ENCODE results near the gene TNNT2.

Gene TNNT2

GRCh38 chr1:201395936-201396335 lies 18.5 kb upstream of the TNNT2 start:
- Histone ChIP-seq H2AK5ac (ENCODE audit: low read depth, low read length) (no peak overlapping the region), H3K4me2 (ENCODE audit: insufficient read depth, low read length, poor library complexity, severe bottlenecking) (no peak overlapping the region), H3K9ac (ENCODE audit: low read depth, low read length, poor library complexity) (no peak overlapping the region), H3K36me3 (replicated peaks in 1 of 2; ENCODE audit: control insufficient read depth in 2 of 2, insufficient read depth in 2 of 2, low read length in 2 of 2) (no peaks in the 10 kb centered on the region), H3K4ac (ENCODE audit: low read length) (no peak overlapping the region), H3K4me1 (ENCODE audit: control insufficient read depth in 2 of 2, insufficient read depth in 1 of 2, low read depth in 1 of 2, low read length in 2 of 2) (no peaks in the 10 kb centered on the region), H2BK120ac (ENCODE audit: low read depth, low read length) (peak overlapping the region; percentile 30), H3K9me3 (replicated peaks in 1 of 2; ENCODE audit: control insufficient read depth in 2 of 2, insufficient read depth in 1 of 2, low read depth in 1 of 2, low read length in 2 of 2) (no peaks in the 10 kb centered on the region), H3K23ac (ENCODE audit: low read depth, low read length, poor library complexity) (no peak overlapping the region), H3K14ac (ENCODE audit: low read length) (peak overlapping the region; percentile 9), H4K91ac (ENCODE audit: low read depth, low read length, poor library complexity) (peak overlapping the region; percentile 22), H2BK5ac (ENCODE audit: low read length) (no peak overlapping the region), H3K18ac (ENCODE audit: low read length) (no peak overlapping the region), H2AFZ (ENCODE audit: low read length) (no peak overlapping the region), H3K79me1 (ENCODE audit: low read depth, low read length) (no peaks in the 10 kb centered on the region), H3K4me3 (ENCODE audit: low read length in 2 of 2) (no peak overlapping the region), H4K8ac (ENCODE audit: low read depth, low read length) (no peak overlapping the region), H3K27ac (replicated peaks; ENCODE audit: low read length) (no peak overlapping the region), H2BK12ac (ENCODE audit: low read length) (no peak overlapping the region), H3K27me3 (ENCODE audit: control insufficient read depth in 3 of 3, insufficient read depth in 3 of 3, low read depth in 1 of 3, low read length in 3 of 3) (peaks cover 10 to 85% (median 28%) of the 10 kb centered on the region in 3 experiments), H2BK15ac (ENCODE audit: low read length) (no peak overlapping the region)
- WGBS, 2 donors (ENCODE audit: extremely low coverage in 2 of 2, insufficient read length in 2 of 2, insufficient replicate concordance in 1 of 2) = no CpG with 5 or more reads among the region's 4 CpGs
- DNase-seq (ENCODE audit: low spot score) = no peak

- no peak overlapping the region for H2BK5ac ChIP-seq (ENCODE audit: low read length)
- H2BK12ac ChIP-seq (ENCODE audit: low read length) = no peak overlapping the region
- H3K18ac ChIP-seq (ENCODE audit: low read length) = peak overlapping the region; percentile 9
- no peak overlapping the region for H3K4me2 ChIP-seq (ENCODE audit: insufficient read depth, low read length, poor library complexity, severe bottlenecking)
- no peak overlapping the region for H3K27ac ChIP-seq (replicated peaks; ENCODE audit: low read length)
- no peak overlapping the region for H3K14ac ChIP-seq (ENCODE audit: low read length)
- H2BK120ac ChIP-seq (ENCODE audit: low read depth, low read length) = no peak overlapping the region
- H3K4me3 ChIP-seq (ENCODE audit: low read length in 2 of 2) = no peak overlapping the region
- H3K79me1 ChIP-seq (ENCODE audit: low read depth, low read length) = no peaks in the 10 kb centered on the region
- WGBS, 2 donors (ENCODE audit: extremely low coverage in 2 of 2, insufficient read length in 2 of 2, insufficient replicate concordance in 1 of 2) = no CpG with 5 or more reads among the region's 3 CpGs
- no peak overlapping the region for H2AFZ ChIP-seq (ENCODE audit: low read length)
- no peak overlapping the region for H3K9ac ChIP-seq (ENCODE audit: low read depth, low read length, poor library complexity)
- H4K8ac ChIP-seq (ENCODE audit: low read depth, low read length) = no peak overlapping the region
- no peaks in the 10 kb centered on the region for H3K9me3 ChIP-seq (replicated peaks in 1 of 2; ENCODE audit: control insufficient read depth in 2 of 2, insufficient read depth in 1 of 2, low read depth in 1 of 2, low read length in 2 of 2)
- H3K4ac ChIP-seq (ENCODE audit: low read length) = no peak overlapping the region
- no peak overlapping the region for H3K23ac ChIP-seq (ENCODE audit: low read depth, low read length, poor library complexity)
- H4K91ac ChIP-seq (ENCODE audit: low read depth, low read length, poor library complexity) = no peak overlapping the region
- H3K36me3 ChIP-seq (replicated peaks in 1 of 2; ENCODE audit: control insufficient read depth in 2 of 2, insufficient read depth in 2 of 2, low read length in 2 of 2) = no peaks in the 10 kb centered on the region
- peaks cover 5 to 72% (median 15%) of the 10 kb centered on the region in 3 experiments for H3K27me3 ChIP-seq (ENCODE audit: control insufficient read depth in 3 of 3, insufficient read depth in 3 of 3, low read depth in 1 of 3, low read length in 3 of 3)
- no peak overlapping the region for H2BK15ac ChIP-seq (ENCODE audit: low read length)
- DNase-seq (ENCODE audit: low spot score) = no peak
- no peak overlapping the region for H2AK5ac ChIP-seq (ENCODE audit: low read depth, low read length)
- no peaks in the 10 kb centered on the region for H3K4me1 ChIP-seq (ENCODE audit: control insufficient read depth in 2 of 2, insufficient read depth in 1 of 2, low read depth in 1 of 2, low read length in 2 of 2)
These were observed 17.1 kb upstream of the TNNT2 start for GRCh38 chr1:201394591-201394990.

- Histone ChIP-seq H3K79me1 (ENCODE audit: low read depth, low read length) (no peaks in the 10 kb centered on the region), H3K4ac (ENCODE audit: low read length) (no peak overlapping the region), H4K91ac (ENCODE audit: low read depth, low read length, poor library complexity) (no peak overlapping the region), H3K27ac (replicated peaks; ENCODE audit: low read length) (no peak overlapping the region), H2AK5ac (ENCODE audit: low read depth, low read length) (no peak overlapping the region), H2AFZ (ENCODE audit: low read length) (no peak overlapping the region), H2BK12ac (ENCODE audit: low read length) (no peak overlapping the region), H3K23ac (ENCODE audit: low read depth, low read length, poor library complexity) (no peak overlapping the region), H2BK120ac (ENCODE audit: low read depth, low read length) (no peak overlapping the region), H2BK5ac (ENCODE audit: low read length) (no peak overlapping the region), H3K18ac (ENCODE audit: low read length) (peak overlapping the region; percentile 15), H3K4me2 (ENCODE audit: insufficient read depth, low read length, poor library complexity, severe bottlenecking) (no peak overlapping the region), H3K14ac (ENCODE audit: low read length) (no peak overlapping the region), H4K8ac (ENCODE audit: low read depth, low read length) (no peak overlapping the region), H3K9ac (ENCODE audit: low read depth, low read length, poor library complexity) (no peak overlapping the region), H2BK15ac (ENCODE audit: low read length) (no peak overlapping the region), H3K4me1 (ENCODE audit: control insufficient read depth in 2 of 2, insufficient read depth in 1 of 2, low read depth in 1 of 2, low read length in 2 of 2) (peaks cover 0 to 1% of the 10 kb centered on the region in 2 donors), H3K27me3 (ENCODE audit: control insufficient read depth in 3 of 3, insufficient read depth in 3 of 3, low read depth in 1 of 3, low read length in 3 of 3) (peaks cover 0 to 56% (median under 1%) of the 10 kb centered on the region in 3 experiments), H3K4me3 (ENCODE audit: low read length in 2 of 2) (no peak overlapping the region), H3K36me3 (replicated peaks in 1 of 2; ENCODE audit: control insufficient read depth in 2 of 2, insufficient read depth in 2 of 2, low read length in 2 of 2) (no peaks in the 10 kb centered on the region), H3K9me3 (replicated peaks in 1 of 2; ENCODE audit: control insufficient read depth in 2 of 2, insufficient read depth in 1 of 2, low read depth in 1 of 2, low read length in 2 of 2) (no peaks in the 10 kb centered on the region)
- no CpG with 5 or more reads among the region's 3 CpGs for WGBS, 2 donors (ENCODE audit: extremely low coverage in 2 of 2, insufficient read length in 2 of 2, insufficient replicate concordance in 1 of 2)
- DNase-seq (ENCODE audit: low spot score) = no peak
These were observed 15.6 kb upstream of the TNNT2 start for GRCh38 chr1:201393076-201393475.

- no peak overlapping the region for H2BK5ac ChIP-seq (ENCODE audit: low read length)
- no peak overlapping the region for H3K27ac ChIP-seq (replicated peaks; ENCODE audit: low read length)
- no peaks in the 10 kb centered on the region for H3K79me1 ChIP-seq (ENCODE audit: low read depth, low read length)
- no peak overlapping the region for H3K9ac ChIP-seq (ENCODE audit: low read depth, low read length, poor library complexity)
- H3K4ac ChIP-seq (ENCODE audit: low read length) = no peak overlapping the region
- H2BK15ac ChIP-seq (ENCODE audit: low read length) = no peak overlapping the region
- peak overlapping the region; percentile 9 for H3K18ac ChIP-seq (ENCODE audit: low read length)
- H3K36me3 ChIP-seq (replicated peaks in 1 of 2; ENCODE audit: control insufficient read depth in 2 of 2, insufficient read depth in 2 of 2, low read length in 2 of 2) = no peaks in the 10 kb centered on the region
- H4K91ac ChIP-seq (ENCODE audit: low read depth, low read length, poor library complexity) = no peak overlapping the region
- H3K27me3 ChIP-seq (ENCODE audit: control insufficient read depth in 3 of 3, insufficient read depth in 3 of 3, low read depth in 1 of 3, low read length in 3 of 3) = peaks cover 0 to 44% (median 0%) of the 10 kb centered on the region in 3 experiments
- H2AFZ ChIP-seq (ENCODE audit: low read length) = no peak overlapping the region
- H3K14ac ChIP-seq (ENCODE audit: low read length) = no peak overlapping the region
- H2AK5ac ChIP-seq (ENCODE audit: low read depth, low read length) = no peak overlapping the region
- no peak overlapping the region for H3K23ac ChIP-seq (ENCODE audit: low read depth, low read length, poor library complexity)
- H3K9me3 ChIP-seq (replicated peaks in 1 of 2; ENCODE audit: control insufficient read depth in 2 of 2, insufficient read depth in 1 of 2, low read depth in 1 of 2, low read length in 2 of 2) = no peaks in the 10 kb centered on the region
- peaks cover 0 to 1% of the 10 kb centered on the region in 2 donors for H3K4me1 ChIP-seq (ENCODE audit: control insufficient read depth in 2 of 2, insufficient read depth in 1 of 2, low read depth in 1 of 2, low read length in 2 of 2)
- WGBS, 2 donors (ENCODE audit: extremely low coverage in 2 of 2, insufficient read length in 2 of 2, insufficient replicate concordance in 1 of 2) = no CpG with 5 or more reads among the region's 9 CpGs
- H2BK12ac ChIP-seq (ENCODE audit: low read length) = no peak overlapping the region
- no peak overlapping the region for H4K8ac ChIP-seq (ENCODE audit: low read depth, low read length)
- DNase-seq (ENCODE audit: low spot score) = no peak
- H3K4me2 ChIP-seq (ENCODE audit: insufficient read depth, low read length, poor library complexity, severe bottlenecking) = no peak overlapping the region
- H2BK120ac ChIP-seq (ENCODE audit: low read depth, low read length) = no peak overlapping the region
- H3K4me3 ChIP-seq (ENCODE audit: low read length in 2 of 2) = no peak overlapping the region
These were observed 14.4 kb upstream of the TNNT2 start for GRCh38 chr1:201391651-201392511.

Measured in neuronal stem cell (in vitro differentiated cells).